ENCODE measurements around the gene CHCHD4. TPM values are rescaled to one million over a fixed set of nuclear protein-coding genes. Genes with fewer than 3 reads are reported as not detected.

The CHCHD4 gene
- polyA plus RNA-seq, 1 donor (not counting 4 experiments of a cell fraction or from before 2014, with no cell fraction given) = 22.1 TPM

- H3K79me2 ChIP-seq (ENCODE audit: control insufficient read depth, insufficient read depth, low read length) = peaks cover 18% of the 10 kb centered on the region
- no peaks in the 10 kb centered on the region for H3K27me3 ChIP-seq (ENCODE audit: control insufficient read depth, extremely low read depth, insufficient read depth, low read length)
- no peak overlapping the region for H3K4me2 ChIP-seq (ENCODE audit: control insufficient read depth, extremely low read depth, insufficient read depth, low read depth, low read length)
- no peaks in the 10 kb centered on the region for H3K9me1 ChIP-seq (ENCODE audit: control insufficient read depth, extremely low read depth, insufficient read depth, low read length)
- peaks cover 60 to 82% of the 10 kb centered on the region in 2 experiments for H3K36me3 ChIP-seq (ENCODE audit: control insufficient read depth in 2 of 2, extremely low read depth in 1 of 2, insufficient read depth in 2 of 2, low read length in 2 of 2)
- H2AFZ ChIP-seq (ENCODE audit: control insufficient read depth, low read length) = no peak overlapping the region
- peak; percentile 68 for FAIRE-seq
- dilution Hi-C loops (cut with MboI; ENCODE audit: extremely low pct_ligation_motif_present, low sequenced_read_pairs) = no loop called here
- H3K4me1 ChIP-seq (ENCODE audit: control insufficient read depth, extremely low read depth, insufficient read depth, low read length) = peaks cover 44% of the 10 kb centered on the region
- DNase-seq (ENCODE audit: low read depth, low spot score) = no peak
- H3K4me3 ChIP-seq (ENCODE audit: control insufficient read depth in 2 of 3, extremely low read depth in 1 of 3, insufficient read depth in 2 of 3, low read depth in 1 of 3, low read length in 3 of 3) = no peak overlapping the region
- H3K27ac ChIP-seq (ENCODE audit: control insufficient read depth, insufficient read depth, low read length) = peak overlapping the region; percentile 66
- H4K20me1 ChIP-seq (ENCODE audit: control insufficient read depth, extremely low read depth, insufficient read depth, low read length) = peaks cover 7% of the 10 kb centered on the region
- TF ChIP-seq CTCF (optimal IDR thresholded peaks at IDR 0.05 in 1 of 3, IDR thresholded peaks at IDR 0.05 in 1 of 3, conservative IDR thresholded peaks at IDR 0.05 in 1 of 3; ENCODE audit: extremely low read depth in 1 of 3, insufficient read depth in 2 of 3, low read length in 3 of 3) (no peak), EZH2 (IDR thresholded peaks at IDR 0.05; ENCODE audit: low read length) (no peak)
- H3K9ac ChIP-seq (ENCODE audit: control insufficient read depth, extremely low read depth, insufficient read depth, low read length) = peak overlapping the region; percentile 5
- H3K9me3 ChIP-seq (ENCODE audit: control insufficient read depth, low read depth, low read length) = no peaks in the 10 kb centered on the region
Observed at GRCh38 chr3:14133188-14133800, 8.6 kb upstream of the CHCHD4 start.

- DNase-seq (ENCODE audit: low read depth, low spot score) (no peak), FAIRE-seq (no peak)
- peaks cover 24% of the 10 kb centered on the region for H3K79me2 ChIP-seq (ENCODE audit: control insufficient read depth, insufficient read depth, low read length)
- no peaks in the 10 kb centered on the region for H3K9me1 ChIP-seq (ENCODE audit: control insufficient read depth, extremely low read depth, insufficient read depth, low read length)
- peaks cover 42% of the 10 kb centered on the region for H3K4me1 ChIP-seq (ENCODE audit: control insufficient read depth, extremely low read depth, insufficient read depth, low read length)
- H3K27me3 ChIP-seq (ENCODE audit: control insufficient read depth, extremely low read depth, insufficient read depth, low read length) = no peaks in the 10 kb centered on the region
- H3K9me3 ChIP-seq (ENCODE audit: control insufficient read depth, low read depth, low read length) = no peaks in the 10 kb centered on the region
- H3K4me3 ChIP-seq (ENCODE audit: control insufficient read depth in 2 of 3, extremely low read depth in 1 of 3, insufficient read depth in 2 of 3, low read depth in 1 of 3, low read length in 3 of 3) = no peak overlapping the region
- peak overlapping the region; percentile 45 for H3K27ac ChIP-seq (ENCODE audit: control insufficient read depth, insufficient read depth, low read length)
- TF ChIP-seq EZH2 (IDR thresholded peaks at IDR 0.05; ENCODE audit: low read length) = no peak
- TF ChIP-seq CTCF (optimal IDR thresholded peaks at IDR 0.05 in 1 of 3, IDR thresholded peaks at IDR 0.05 in 1 of 3, conservative IDR thresholded peaks at IDR 0.05 in 1 of 3; ENCODE audit: extremely low read depth in 1 of 3, insufficient read depth in 2 of 3, low read length in 3 of 3) = no peak
- peaks cover 64 to 82% of the 10 kb centered on the region in 2 experiments for H3K36me3 ChIP-seq (ENCODE audit: control insufficient read depth in 2 of 2, extremely low read depth in 1 of 2, insufficient read depth in 2 of 2, low read length in 2 of 2)
- no peak overlapping the region for H3K4me2 ChIP-seq (ENCODE audit: control insufficient read depth, extremely low read depth, insufficient read depth, low read depth, low read length)
- H3K9ac ChIP-seq (ENCODE audit: control insufficient read depth, extremely low read depth, insufficient read depth, low read length) = no peak overlapping the region
- H4K20me1 ChIP-seq (ENCODE audit: control insufficient read depth, extremely low read depth, insufficient read depth, low read length) = peaks cover 9% of the 10 kb centered on the region
- no peak overlapping the region for H2AFZ ChIP-seq (ENCODE audit: control insufficient read depth, low read length)
- dilution Hi-C loops (cut with MboI; ENCODE audit: extremely low pct_ligation_motif_present, low sequenced_read_pairs) = no loop called here
Observed at GRCh38 chr3:14132689-14133088, 8.0 kb upstream of the CHCHD4 start.

Data from keratinocyte (primary cell).